ENCODE measurements around the gene FBN2.

DNA sequence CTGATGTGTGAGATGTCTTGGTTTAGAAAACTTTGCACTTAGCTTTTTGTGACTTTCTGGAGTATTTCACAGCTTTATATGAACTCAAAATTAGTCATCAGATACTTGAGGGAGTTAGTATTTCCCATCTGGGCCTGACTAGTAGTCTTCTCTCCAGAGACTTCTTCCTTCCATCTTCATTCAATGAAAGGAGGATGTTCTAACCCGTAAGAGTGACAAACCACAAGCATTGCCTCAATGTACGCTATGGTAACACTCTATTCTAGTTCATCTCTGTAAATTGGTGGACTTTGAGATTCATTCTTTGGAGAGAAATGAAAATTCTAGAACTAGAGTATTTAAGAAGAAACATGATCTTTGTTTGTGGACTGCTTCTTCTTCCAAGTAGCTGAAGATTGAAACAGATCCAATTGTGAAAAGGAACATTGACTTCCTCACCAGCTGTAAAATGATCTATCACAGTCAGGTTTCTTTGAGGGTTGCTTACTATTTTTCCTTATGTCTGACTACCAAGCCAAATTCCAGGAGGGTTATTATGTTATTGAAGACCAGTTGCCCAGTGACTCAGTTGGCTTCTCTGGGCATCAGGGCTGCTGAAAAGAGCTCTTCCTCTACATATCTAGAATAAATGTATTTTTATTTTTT lies 296.9 kb downstream of the FBN2 start:
- TF ChIP-seq POLR2AphosphoS5 (IDR thresholded peaks at IDR 0.05; ENCODE audit: borderline replicate concordance, low read depth, low read length) (no peak), EZH2 (IDR thresholded peaks at IDR 0.05) (no peak)
